ENCODE data around the gene CNKSR3.

- TF ChIP-seq, protein P1, sequence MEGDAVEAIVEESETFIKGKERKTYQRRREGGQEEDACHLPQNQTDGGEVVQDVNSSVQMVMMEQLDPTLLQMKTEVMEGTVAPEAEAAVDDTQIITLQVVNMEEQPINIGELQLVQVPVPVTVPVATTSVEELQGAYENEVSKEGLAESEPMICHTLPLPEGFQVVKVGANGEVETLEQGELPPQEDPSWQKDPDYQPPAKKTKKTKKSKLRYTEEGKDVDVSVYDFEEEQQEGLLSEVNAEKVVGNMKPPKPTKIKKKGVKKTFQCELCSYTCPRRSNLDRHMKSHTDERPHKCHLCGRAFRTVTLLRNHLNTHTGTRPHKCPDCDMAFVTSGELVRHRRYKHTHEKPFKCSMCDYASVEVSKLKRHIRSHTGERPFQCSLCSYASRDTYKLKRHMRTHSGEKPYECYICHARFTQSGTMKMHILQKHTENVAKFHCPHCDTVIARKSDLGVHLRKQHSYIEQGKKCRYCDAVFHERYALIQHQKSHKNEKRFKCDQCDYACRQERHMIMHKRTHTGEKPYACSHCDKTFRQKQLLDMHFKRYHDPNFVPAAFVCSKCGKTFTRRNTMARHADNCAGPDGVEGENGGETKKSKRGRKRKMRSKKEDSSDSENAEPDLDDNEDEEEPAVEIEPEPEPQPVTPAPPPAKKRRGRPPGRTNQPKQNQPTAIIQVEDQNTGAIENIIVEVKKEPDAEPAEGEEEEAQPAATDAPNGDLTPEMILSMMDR (IDR thresholded peaks at IDR 0.05) = no peak
- no peak for TF ChIP-seq POLR2A (IDR thresholded peaks at IDR 0.05)
Observed at GRCh38 chr6:154538640-154539191, 28.2 kb upstream of the CNKSR3 start.
